HG03097 (cell line): ENCODE data around the gene VANGL1.
A peak's percentile ranks its signal among the peaks of the same experiment; 100 is the strongest.
"Not testable (repeated sequence)": the region's sequence is repeated elsewhere in the genome, so short reads cannot be mapped to it uniquely, and the experiment has no call there.

ENCODE experiments used
- ATAC-seq: cut with Tn5 transposase; IDR thresholded peaks from one replicate; pipeline ENCODE4 v1.9.1; 2021; ENCODE audit not compliant: unreplicated experiment, low FRiP score

The VANGL1 gene

DNA sequence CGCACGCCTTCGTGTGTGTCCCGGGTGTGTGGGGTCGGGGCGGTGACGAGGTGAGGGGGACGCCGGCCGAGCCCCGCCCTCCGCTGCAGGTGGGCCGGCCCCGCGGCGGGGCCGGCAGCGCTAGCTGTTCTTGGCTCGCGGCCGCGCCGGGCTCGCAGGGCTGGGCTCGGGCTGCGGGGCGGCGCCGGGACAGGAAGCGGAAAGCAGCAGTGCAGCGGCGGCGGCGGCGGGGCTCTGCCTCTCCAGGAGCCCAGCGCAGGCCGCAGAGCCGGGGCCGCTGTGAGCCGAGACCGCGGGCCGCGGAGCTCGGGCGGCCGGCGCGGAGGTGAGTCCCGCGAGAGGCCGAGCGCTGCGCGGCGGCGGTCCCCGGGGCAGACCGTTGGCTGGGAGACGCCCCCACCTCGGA, at the start of gene VANGL1:
VANGL1 (plus strand) TSS at position 209 of the 406 bp plus-strand sequence. CDS start 9,444 bp downstream, outside the sequence.
- peak; percentile 47 for ATAC-seq

DNA sequence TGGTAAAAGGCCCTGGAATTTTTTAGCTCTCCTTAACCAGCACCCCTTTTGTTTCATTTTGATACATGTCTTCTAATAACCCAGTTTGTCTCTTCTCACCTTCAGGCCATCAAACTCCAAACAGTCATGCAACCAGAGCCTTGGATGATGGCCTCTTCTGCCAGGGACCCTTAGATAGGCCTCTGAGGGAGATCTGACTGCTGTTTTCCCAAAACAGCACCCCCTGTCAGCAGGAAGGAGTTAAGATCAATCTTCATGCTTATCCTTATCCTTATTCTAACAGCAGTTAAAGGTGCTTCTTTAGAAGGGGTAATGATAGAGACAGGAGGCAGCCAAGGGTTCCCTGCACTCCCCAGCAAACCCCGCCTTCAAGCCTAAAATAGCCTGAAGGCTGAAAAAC, 49.5 kb upstream of the VANGL1 start:
- ATAC-seq: no peak

GRCh38 chr1:115593365-115594259, 48.2 kb upstream of the VANGL1 start:
- ATAC-seq: no peak

DNA sequence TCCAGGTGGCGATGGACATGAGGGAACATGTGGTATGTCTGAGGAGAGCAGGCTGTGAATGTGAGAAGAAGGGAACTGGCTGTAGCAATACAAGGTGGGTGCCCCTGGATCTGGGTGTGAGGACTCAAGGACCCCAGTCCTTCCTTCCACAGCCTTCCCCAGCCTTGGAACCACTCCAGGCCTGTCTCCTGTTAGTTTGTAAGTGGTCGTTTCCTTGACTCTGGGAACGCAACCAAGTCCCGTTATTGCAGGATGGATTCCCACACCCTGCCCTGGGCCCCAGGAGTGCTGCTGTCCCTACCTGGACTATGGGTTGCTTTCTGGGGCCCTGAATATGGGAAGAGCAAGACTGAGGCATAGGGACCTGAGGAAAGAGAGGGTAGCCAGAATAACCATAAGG, 47.2 kb upstream of the VANGL1 start:
- no peak for ATAC-seq

DNA sequence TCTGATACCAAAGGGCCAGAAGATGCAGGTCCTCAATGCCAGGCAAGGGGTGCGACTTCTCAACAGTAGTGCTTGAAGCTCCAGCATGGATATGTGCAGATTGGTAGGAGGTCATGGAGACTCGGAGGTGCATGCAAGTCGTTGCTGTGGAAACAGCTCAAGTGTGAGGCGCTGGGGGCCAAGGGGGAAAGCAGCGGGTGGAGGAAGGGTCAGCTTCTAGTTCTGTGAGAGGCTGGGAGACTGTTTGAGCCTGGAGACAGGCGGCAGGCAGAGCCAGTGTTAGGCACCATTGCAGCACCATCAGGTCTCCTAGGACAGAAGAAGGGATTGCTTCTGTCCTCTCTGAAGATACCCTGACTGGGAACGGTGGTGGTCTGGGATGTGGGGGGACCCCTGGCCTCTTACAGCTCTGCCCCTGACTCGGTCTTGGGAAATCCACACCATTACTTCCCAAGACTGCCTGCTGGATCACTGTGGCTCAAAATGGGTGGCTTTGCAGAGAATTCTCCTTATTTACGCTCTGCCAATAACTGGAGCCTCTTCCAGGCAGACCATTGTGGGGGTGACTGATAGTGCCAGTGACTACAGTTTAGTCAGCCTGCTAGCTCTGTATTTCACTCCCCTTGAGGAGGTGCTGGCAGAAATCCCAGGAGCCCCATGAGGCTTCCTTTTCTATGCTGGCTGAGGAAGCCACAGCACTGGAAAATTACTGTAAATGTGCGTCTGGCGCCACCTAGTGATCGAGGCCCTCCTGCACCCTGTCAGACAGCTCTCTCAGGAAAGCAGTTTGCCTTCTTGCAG, 46.3 kb upstream of the VANGL1 start:
- ATAC-seq: no peak

DNA sequence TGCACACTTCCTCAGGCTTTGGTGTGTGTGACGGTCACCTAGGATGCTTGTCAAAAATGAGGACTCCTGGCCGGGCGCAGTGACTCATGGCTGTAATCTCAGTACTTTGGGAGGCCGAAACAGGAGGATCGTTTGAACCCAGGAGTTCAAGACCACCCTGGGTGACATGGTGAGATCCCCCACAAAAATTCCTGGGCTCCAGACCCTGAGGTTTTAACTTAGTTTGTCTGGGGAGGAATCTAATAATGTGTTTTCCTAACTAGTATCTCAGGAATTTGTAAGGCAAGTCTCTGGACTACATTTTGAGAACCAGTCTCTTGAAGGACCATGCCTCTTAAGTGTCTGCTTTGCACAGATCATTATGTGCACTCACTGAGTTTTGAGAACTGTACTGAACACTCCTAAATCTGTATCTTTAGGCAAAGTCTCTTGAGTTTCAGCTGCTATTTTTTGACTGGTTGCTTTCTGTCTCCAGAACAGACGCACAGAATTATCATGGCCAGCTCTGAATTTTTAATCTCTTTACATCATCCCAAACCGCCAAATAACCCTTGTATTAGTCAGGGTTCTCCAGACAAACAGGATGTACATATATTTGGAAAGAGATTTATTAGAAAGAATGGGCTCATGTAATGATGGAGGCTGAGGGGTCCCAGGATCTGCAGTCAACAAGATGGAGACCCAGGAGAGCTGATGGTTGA, 45.5 kb upstream of the VANGL1 start:
- no peak for ATAC-seq

DNA sequence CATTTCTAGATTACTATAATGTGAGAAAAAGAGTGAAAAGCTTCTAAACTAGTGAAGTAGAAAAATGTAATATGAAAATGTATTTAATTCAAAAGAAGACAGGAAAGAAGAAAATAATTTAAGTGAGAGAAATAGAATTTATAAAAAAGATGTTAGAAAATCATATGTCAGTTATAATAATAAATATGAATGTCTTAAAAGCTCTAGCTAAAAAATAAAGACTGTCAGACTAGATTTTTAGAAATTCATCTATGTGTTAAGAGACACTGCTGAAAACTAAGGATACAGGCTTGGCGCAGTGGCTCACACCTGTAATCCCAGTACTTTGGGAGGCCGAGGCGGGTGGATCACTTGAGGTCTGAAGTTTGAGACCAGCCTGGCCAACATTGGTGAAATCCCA, 37.3 kb upstream of the VANGL1 start:
- ATAC-seq: no peak

DNA sequence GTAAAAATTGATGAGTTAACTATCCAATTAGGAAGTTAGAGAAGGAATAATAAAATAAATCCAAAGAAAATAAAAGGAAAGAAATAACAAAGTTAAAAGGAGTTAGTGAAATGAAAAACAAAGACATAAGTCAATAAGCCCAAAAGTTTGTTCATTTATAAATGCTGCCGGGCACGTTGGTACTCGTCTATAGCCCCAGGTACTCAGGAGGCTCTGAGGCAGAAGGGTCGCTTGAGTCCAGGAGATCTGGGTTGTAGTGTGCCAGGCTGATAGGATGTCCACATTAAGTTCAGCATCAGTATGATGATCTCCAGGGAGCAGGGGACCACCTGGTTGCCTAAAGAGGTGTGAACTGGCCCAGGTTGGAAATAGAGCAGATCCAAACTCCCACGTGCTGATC, 35.5 kb upstream of the VANGL1 start:
- no peak for ATAC-seq

- ATAC-seq: no peak
These were observed 32.7 kb upstream of the VANGL1 start for GRCh38 chr1:115609021-115609420.

GRCh38 chr1:115613767-115614166, 28.0 kb upstream of the VANGL1 start:
- no peak for ATAC-seq

- ATAC-seq: no peak
These were observed 21.3 kb upstream of the VANGL1 start for GRCh38 chr1:115620453-115620852.

- no peak for ATAC-seq
These were observed 20.8 kb upstream of the VANGL1 start for GRCh38 chr1:115620950-115621349.

DNA sequence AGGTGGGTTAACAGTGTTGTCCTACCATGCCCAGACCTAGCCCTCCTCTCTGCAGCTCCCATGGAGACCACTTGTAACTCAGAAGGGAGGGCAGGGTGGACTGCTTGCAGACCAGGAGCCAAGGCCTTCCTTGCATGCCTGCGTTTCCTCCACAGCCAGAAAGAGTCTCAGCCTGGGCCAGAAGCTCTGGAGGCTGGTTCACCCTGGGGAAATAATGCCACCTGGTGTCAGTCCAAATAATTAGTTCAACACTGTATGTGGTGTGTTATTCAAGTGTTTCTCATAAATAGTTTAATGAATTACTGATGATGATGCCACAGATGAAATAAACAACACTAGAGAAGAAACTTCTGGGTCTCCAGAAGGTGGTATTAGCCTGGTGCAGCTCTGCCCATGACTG, 16.9 kb upstream of the VANGL1 start:
- no peak for ATAC-seq

DNA sequence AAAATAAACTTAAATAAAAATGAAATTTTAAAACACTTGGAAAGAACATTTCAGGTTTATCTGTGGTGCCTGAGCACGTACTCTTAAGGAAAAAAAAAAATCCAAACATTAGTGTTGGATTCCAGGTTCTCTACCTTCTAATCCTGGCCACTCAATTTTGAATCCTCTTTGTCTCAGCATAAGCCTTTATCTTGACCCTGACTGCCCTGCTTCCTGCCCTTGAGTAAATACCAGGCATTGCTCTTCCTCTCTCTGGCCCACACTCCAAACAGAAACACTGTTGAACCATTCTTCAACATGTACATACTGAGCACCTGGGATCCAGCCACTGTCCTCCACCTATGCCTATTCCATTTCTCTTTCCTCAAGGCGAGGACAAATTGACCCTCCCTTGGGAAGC, 11.4 kb upstream of the VANGL1 start:
- no peak for ATAC-seq

DNA sequence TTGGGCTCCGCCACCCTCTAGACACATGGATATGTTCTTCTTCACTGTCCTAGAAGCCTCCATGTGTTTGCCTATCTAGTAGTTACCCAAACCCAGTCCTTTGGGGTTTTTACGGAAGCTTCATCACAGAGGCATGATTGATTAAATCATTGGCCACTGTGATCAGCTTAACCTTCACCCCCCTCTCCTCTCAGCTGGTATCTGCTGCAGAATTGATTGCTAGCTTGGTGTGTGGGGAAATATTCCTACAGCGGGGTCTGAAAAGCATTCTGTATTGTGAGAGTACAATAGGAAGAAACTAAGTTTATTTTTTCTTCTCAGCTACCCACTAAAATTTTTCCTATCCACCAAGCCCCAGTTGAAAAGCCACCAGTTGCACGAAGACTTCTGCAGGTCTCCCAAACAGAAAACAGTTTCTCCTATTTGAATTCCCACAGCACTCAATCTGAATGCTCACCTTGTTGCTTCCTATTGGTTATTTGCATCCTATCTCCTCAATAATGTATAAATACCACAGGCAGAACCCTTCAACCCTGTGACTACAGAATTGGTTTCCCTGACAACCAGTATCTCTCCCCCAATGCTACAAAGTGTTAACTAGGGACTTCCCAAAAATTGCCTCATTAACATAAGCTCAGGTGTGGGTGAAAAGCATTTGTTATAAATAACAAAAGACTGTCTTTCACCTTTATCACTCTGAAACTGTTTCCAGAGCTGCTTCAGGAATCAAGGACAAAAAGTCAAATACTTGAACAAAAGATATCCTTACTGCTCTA, 9.3 kb upstream of the VANGL1 start:
- ATAC-seq: no peak

DNA sequence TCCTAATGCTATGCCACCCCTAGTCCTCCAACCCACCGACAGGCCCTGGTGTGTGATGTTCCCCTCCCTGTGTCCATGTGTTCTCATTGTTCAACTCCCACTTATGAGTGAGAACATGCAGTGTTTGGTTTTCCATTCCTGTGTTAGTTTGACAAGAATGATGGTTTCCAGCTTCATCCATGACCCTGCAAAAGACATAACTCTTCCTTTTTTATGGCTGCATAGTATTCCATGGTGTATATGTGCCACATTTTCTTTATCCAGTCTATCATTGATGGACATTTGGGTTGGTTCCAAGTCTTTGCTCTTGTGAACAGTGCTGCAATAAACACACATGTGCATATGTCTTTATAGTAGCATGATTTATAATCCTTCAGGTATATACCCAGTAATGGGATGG, 8.2 kb upstream of the VANGL1 start:
- not testable (repeated sequence) for ATAC-seq

GRCh38 chr1:115637247-115637646, 4.5 kb upstream of the VANGL1 start:
- not testable (repeated sequence) for ATAC-seq

DNA sequence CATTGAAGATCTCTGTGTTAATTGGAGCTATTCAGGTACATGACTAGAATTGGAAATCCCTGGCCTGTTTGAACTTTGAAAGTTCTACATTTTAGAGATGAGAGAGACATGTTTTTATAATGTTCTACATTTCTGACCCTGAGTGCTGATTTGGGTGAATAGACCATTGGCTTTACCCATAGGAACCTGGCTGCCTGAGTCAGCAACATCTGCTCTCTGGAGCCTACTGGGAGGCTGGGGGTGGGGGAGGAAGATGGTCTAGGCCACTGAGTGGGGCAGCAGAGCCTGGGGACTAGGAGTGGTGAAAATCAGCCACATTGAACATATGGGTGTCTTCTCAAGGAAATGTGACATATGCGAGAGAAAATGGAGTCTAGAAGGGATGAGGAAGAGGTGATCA, 1.4 kb upstream of the VANGL1 start:
- ATAC-seq: no peak

DNA sequence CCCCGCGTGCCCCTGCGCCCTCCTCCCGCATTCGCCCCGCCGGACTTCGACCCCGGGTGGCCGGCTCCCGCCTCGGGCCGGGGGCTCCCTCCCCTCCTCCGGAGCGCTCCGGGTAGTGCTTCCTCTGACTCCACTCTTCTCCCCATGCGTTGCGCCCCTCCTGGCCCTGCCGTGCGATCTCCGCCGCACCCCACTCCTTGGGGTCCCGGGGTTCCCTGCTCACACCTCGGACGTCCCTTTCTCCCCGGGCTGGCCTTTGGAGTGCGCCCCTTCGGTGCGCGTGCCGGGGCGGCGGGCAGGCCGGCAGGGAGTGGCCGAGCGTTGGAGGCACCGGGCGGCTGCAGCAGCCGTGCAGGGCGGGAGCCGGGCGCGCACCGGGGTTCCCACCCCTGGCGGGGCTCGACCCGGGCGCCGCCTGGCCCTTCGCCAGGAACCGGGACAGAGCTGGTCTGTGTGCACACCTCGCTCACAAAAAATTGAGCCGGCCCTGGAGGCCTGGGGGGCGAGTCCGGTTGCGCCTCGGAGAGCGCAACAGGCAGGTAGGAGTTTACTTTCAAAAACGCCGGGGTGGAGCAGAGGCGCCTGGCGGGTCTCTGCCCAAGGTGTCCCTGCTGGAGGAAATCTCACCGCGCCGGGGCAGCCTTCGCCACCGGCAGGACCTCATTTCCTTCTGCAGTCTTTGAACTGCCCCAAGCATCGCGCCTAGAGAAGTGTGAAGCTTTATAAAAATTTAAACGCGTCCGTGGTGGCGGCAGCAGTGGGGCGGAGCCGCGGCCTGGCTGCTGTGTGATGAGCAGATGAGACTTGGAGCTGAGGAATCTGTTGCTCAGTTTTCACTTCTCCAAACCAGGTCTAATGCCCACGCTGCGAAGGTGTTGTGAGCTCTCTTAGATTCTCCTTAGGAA, 650 bp downstream of the VANGL1 start:
- peak; percentile 70 for ATAC-seq
